IMR-90 (cell line): Measurements from ENCODE around the gene NXPH2. TPM values are rescaled to one million over a fixed set of nuclear protein-coding genes. Genes with fewer than 3 reads are reported as not detected.

Source experiments
- ATAC-seq: fragments of 200-7000 bp; cut with Tn5 transposase; 2 replicates; pipeline ENCODE4 v1.9.1; 2020; ENCODE audit warnings: low read depth, mild to moderate bottlenecking, moderate library complexity
- BruUV-seq: library from RNA; stranded (reverse); fragments of 400-500 nt; replicated peaks from 2 replicates; lab custom pipeline; 2021; lab: Mats Ljungman, UMichigan
- CTCF ChIA-PET: fragments of 300-600 bp; formaldehyde crosslinking; extraction: SDS; loops from one replicate; lab custom pipeline; 2021; ENCODE audit warnings: antibody characterized with exemption; lab: Yijun Ruan, JAX
- POLR2A ChIA-PET: fragments of 300-600 bp; sonication (Branson Sonifier 250); formaldehyde crosslinking; loops from one replicate; lab custom pipeline; 2022; ENCODE audit warnings: antibody characterized with exemption; ENCODE audit not compliant: unreplicated experiment; lab: Charles Lee
- DNase-seq: peaks from one replicate; pipeline ENCODE4 v3.0.0; 2013
- H2AFZ ChIP-seq: replicated peaks from 2 replicates; pipeline ENCODE3; 2013; ENCODE audit warnings: low read length, mild to moderate bottlenecking; ENCODE audit not compliant: poor library complexity
- H2AK5ac ChIP-seq: 2 replicates; pipeline ENCODE4 v1.6.1; 2013; ENCODE audit warnings: low read depth, low read length, inconsistent platforms
- H2AK9ac ChIP-seq: replicated peaks from 2 replicates; pipeline ENCODE3; 2013; ENCODE audit warnings: mild to moderate bottlenecking, low read depth, low read length, moderate library complexity; ENCODE audit not compliant: poor library complexity
- H2BK120ac ChIP-seq: 2 replicates; pipeline ENCODE4 v1.6.1; 2013; ENCODE audit warnings: low read depth, low read length, inconsistent platforms
- H2BK15ac ChIP-seq: 3 replicates; pipeline ENCODE4 v1.6.1; 2013; ENCODE audit warnings: low read depth, low read length, inconsistent platforms
- H2BK20ac ChIP-seq: 2 replicates; pipeline ENCODE4 v1.6.1; 2013; ENCODE audit warnings: low read depth, mild to moderate bottlenecking, inconsistent platforms, low read length, moderate library complexity
- H2BK5ac ChIP-seq: 2 replicates; pipeline ENCODE4 v1.6.1; 2013; ENCODE audit warnings: mild to moderate bottlenecking, low read depth, low read length, inconsistent platforms; ENCODE audit not compliant: poor library complexity, severe bottlenecking
- H3K14ac ChIP-seq: replicated peaks from 2 replicates; pipeline ENCODE4 v1.6.1; 2013; ENCODE audit warnings: low read depth, low read length, inconsistent platforms
- H3K18ac ChIP-seq: 2 replicates; pipeline ENCODE4 v1.6.1; 2013; ENCODE audit warnings: low read depth, low read length, control low read depth
- H3K23ac ChIP-seq: 2 replicates; pipeline ENCODE4 v1.6.1; 2013; ENCODE audit warnings: low read depth, low read length, inconsistent platforms
- H3K27ac ChIP-seq: 2 replicates; pipeline ENCODE4 v1.5.1; 2013; ENCODE audit warnings: mild to moderate bottlenecking, control low read depth, low read length; ENCODE audit not compliant: insufficient read depth
- H3K27me3 ChIP-seq: 2 replicates; pipeline ENCODE4 v1.6.1; 2013; ENCODE audit warnings: low read length; ENCODE audit not compliant: control insufficient read depth, insufficient read depth
- H3K36me3 ChIP-seq: 2 replicates; pipeline ENCODE4 v1.6.1; 2013; ENCODE audit warnings: low read length, mixed read lengths; ENCODE audit not compliant: control insufficient read depth, insufficient read depth
- H3K4ac ChIP-seq: 2 replicates; pipeline ENCODE4 v1.6.1; 2013; ENCODE audit warnings: low read depth, low read length, inconsistent platforms
- H3K4me1 ChIP-seq: 2 replicates; pipeline ENCODE4 v1.6.1; 2013; ENCODE audit warnings: low read length, mixed read lengths; ENCODE audit not compliant: control insufficient read depth, insufficient read depth
- H3K4me2 ChIP-seq: 2 replicates; pipeline ENCODE4 v1.6.1; 2013; ENCODE audit warnings: low read depth, mild to moderate bottlenecking, control low read depth, low read length, moderate library complexity
- H3K4me3 ChIP-seq: 2 replicates; pipeline ENCODE4 v1.5.1; 2013; ENCODE audit warnings: low read depth, mild to moderate bottlenecking, control low read depth, low read length, moderate library complexity; ENCODE audit not compliant: insufficient read depth
- H3K56ac ChIP-seq: 2 replicates; pipeline ENCODE4 v1.6.1; 2013; ENCODE audit warnings: low read length, inconsistent platforms; ENCODE audit not compliant: insufficient read depth; ENCODE audit errors: extremely low read depth
- H3K79me1 ChIP-seq, 2 experiments: 2 replicates each; pipeline ENCODE4 v1.6.1; 2013; ENCODE audit warnings: low read length in 2 of 2, inconsistent platforms in 1 of 2, low read depth in 1 of 2
- H3K9ac ChIP-seq: 2 replicates; pipeline ENCODE4 v1.6.1; 2013; ENCODE audit warnings: low read depth, low read length, control low read depth
- H3K9me1 ChIP-seq: 2 replicates; pipeline ENCODE4 v1.6.1; 2013; ENCODE audit warnings: low read length, inconsistent platforms; ENCODE audit not compliant: insufficient read depth
- H3K9me3 ChIP-seq: 2 replicates; pipeline ENCODE4 v1.6.1; 2013; ENCODE audit warnings: low read length; ENCODE audit not compliant: control insufficient read depth, insufficient read depth
- H4K20me1 ChIP-seq: 2 replicates; pipeline ENCODE4 v1.6.1; 2013; ENCODE audit warnings: low read length, inconsistent platforms; ENCODE audit not compliant: insufficient read depth
- H4K5ac ChIP-seq: 2 replicates; pipeline ENCODE4 v1.6.1; 2013; ENCODE audit warnings: mild to moderate bottlenecking, low read depth, low read length, control low read depth
- H4K8ac ChIP-seq, 2 experiments: 2 replicates each; pipeline ENCODE4 v1.6.1; 2013; ENCODE audit warnings: low read depth in 2 of 2, low read length in 2 of 2, control low read depth in 1 of 2, inconsistent platforms in 1 of 2
- H4K91ac ChIP-seq: 2 replicates; pipeline ENCODE4 v1.6.1; 2013; ENCODE audit warnings: low read depth, low read length, inconsistent platforms; ENCODE audit not compliant: insufficient read depth
- BHLHE40 ChIP-seq: fragments of 150-350 bp; IDR thresholded peaks from 2 replicates; pipeline ENCODE4 v1.6.1; 2016; ENCODE audit warnings: mild to moderate bottlenecking, low read depth, low read length
- CHD1 ChIP-seq: IDR thresholded peaks from 2 replicates; pipeline ENCODE4 v1.6.1; 2012; ENCODE audit warnings: low read depth, low read length, improper control_type of control experiment
- MAZ ChIP-seq: IDR thresholded peaks from 2 replicates; pipeline ENCODE4 v1.6.1; 2012; ENCODE audit warnings: low read depth, mild to moderate bottlenecking, low read length, improper control_type of control experiment, moderate library complexity, borderline replicate concordance
- MXI1 ChIP-seq: IDR thresholded peaks from 2 replicates; pipeline ENCODE4 v1.6.1; 2012; ENCODE audit warnings: low read depth, mild to moderate bottlenecking, low read length, moderate library complexity, borderline replicate concordance
- SMC3 ChIP-seq: fragments of 150-350 bp; IDR thresholded peaks from 2 replicates; pipeline ENCODE4 v1.6.1; 2016; ENCODE audit warnings: low read depth, mild to moderate bottlenecking, antibody characterized with exemption, low read length, moderate library complexity
- WGBS, 2 experiments: methylation state at CpG; one replicate each; pipeline versions ENCODE4 v1.1.5 to v1.1.7; 2013; ENCODE audit warnings: missing lambda C conversion rate in 2 of 2; ENCODE audit not compliant: insufficient read length in 1 of 2; ENCODE audit errors: extremely low coverage in 2 of 2; 5-methylcytosine and 5-hydroxymethylcytosine counted together
- dilution Hi-C: fragments of 300-500 bp; cut with HindIII; formaldehyde crosslinking; loops from one replicate; pipeline ENCODE4 v1.14.3; 2018; ENCODE audit warnings: low sequenced_read_pairs; ENCODE audit not compliant: unreplicated experiment
- in situ Hi-C: fragments of 300-500 bp; cut with MboI; formaldehyde crosslinking; loops from 3 replicates; pipeline ENCODE4 v1.14.3; 2019; ENCODE audit warnings: low sequenced_read_pairs, inconsistent platforms, mixed read lengths
- intact Hi-C: fragments of 100-400 bp; cut with micrococcal nuclease; formaldehyde crosslinking; loops from 2 replicates; pipeline ENCODE4 v1.10.0; 2022
- polyA plus RNA-seq, 3 experiments: library from polyadenylated mRNA; depleted of rRNA; stranded (reverse); fragments of >200 nt; gene quantifications; 2 replicates each; pipeline ENCODE4 v1.2.3, GENCODE V29; 2012; ENCODE audit warnings: low replicate concordance in 1 of 3
- total RNA-seq: library from RNA; depleted of rRNA; stranded (reverse); fragments of >200 nt; gene quantifications from 2 replicates; pipeline ENCODE4 v1.2.3, GENCODE V29; 2012

The NXPH2 gene
- total and polyA plus RNA-seq, 2 of the 4 experiments (the other 2 are of a cell fraction) = not detected

DNA sequence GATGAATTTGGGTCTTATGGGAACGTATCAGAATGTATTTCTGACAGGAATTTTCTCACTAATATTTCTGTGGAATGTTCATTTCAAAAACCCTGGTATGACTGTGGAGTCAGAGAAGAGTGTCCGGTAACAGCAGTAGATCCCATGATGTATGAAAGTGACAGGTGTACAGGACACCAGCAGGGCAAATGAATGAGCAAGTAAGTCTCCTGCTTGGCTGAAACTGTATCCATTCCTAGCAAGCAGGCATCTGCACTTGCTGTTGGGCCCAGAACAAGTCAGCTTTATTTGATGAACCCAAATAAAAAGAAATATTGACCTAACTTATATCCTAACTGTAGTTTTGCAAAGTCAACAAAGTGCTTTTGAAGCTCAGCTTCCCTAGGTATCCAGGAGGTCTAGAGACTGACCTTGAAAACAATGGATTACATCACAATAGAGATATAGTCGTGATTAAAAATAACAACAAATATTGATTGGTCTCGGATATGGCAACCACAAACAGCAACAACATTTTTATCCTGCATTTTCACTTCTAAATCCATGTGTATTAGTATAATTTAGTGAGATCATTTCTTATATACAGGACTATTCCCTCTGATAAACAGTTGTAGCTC is 37.6 kb downstream of the NXPH2 start:
- Histone ChIP-seq H4K91ac (no peak overlapping the region), H3K27me3 (no peaks in the 10 kb centered on the region), H2BK15ac (no peak overlapping the region), H2AK5ac (no peak overlapping the region), H3K23ac (no peak overlapping the region), H3K4me1 (no peaks in the 10 kb centered on the region), H4K8ac (no peak overlapping the region), H2BK20ac (no peak overlapping the region), H4K5ac (no peak overlapping the region), H3K56ac (no peak overlapping the region), H3K79me1 (no peaks in the 10 kb centered on the region), H3K4ac (no peak overlapping the region), H2BK5ac (no peak overlapping the region), H3K14ac (no peak overlapping the region), H3K18ac (no peak overlapping the region), H2AK9ac (no peak overlapping the region), H2BK120ac (no peak overlapping the region), H3K4me3 (no peak overlapping the region), H3K9me3 (no peaks in the 10 kb centered on the region), H4K20me1 (no peaks in the 10 kb centered on the region), H2AFZ (no peak overlapping the region), H3K9me1 (no peaks in the 10 kb centered on the region), H3K4me2 (no peak overlapping the region), H3K27ac (no peak overlapping the region), H3K9ac (no peak overlapping the region), H3K36me3 (no peaks in the 10 kb centered on the region)
- ATAC-seq (no peak), DNase-seq (no peak)
- CTCF ChIA-PET = interaction anchor here (0.5 to 0.6 kb wide), 2 partner anchors 77 to 113 kb away, joined by 3 to 4 read pairs; no protein-coding TSS in a partner anchor
- BruUV-seq = no TSS peak
- WGBS, 2 experiments = no CpG with 5 or more reads among the region's 4 CpGs
- dilution Hi-C loops = no loop called here
- intact Hi-C loops = no loop called here
- POLR2A ChIA-PET = no interaction called here
- in situ Hi-C loops = no loop called here
- TF ChIP-seq BHLHE40 = no peak
- TF ChIP-seq CHD1 = no peak
- no peak for TF ChIP-seq MXI1
- no peak for TF ChIP-seq MAZ
- TF ChIP-seq SMC3 = no peak
